Endothelial cell of umbilical vein (primary cell): Measurements from ENCODE around the gene SENP5. TPM values are rescaled to one million over a fixed set of nuclear protein-coding genes. Genes with fewer than 3 reads are reported as not detected.

Experiments
- BruUV-seq: library from RNA; stranded (reverse); fragments of 400-500 nt; replicated peaks from 2 replicates; lab custom pipeline; 2021; lab: Mats Ljungman, UMichigan
- CTCF ChIA-PET: fragments of 300-600, 350-600 bp; sonication (Branson Sonifier 250); formaldehyde crosslinking; loops from one replicate; lab custom pipeline; 2021; ENCODE audit warnings: antibody characterized with exemption, inconsistent platforms; lab: Charles Lee
- POLR2A ChIA-PET: fragments of 300-600, 350-600 bp; sonication (Branson Sonifier 250); formaldehyde crosslinking; loops from one replicate; lab custom pipeline; 2021; ENCODE audit warnings: antibody characterized with exemption, inconsistent platforms; lab: Charles Lee
- DNase-seq: peaks from one replicate; pipeline ENCODE4 v3.0.0-alpha.2; 2011; ENCODE audit warnings: low read depth, low spot score
- FAIRE-seq: peaks from 2 replicates; lab custom pipeline; 2011; peaks lifted over from hg19 to GRCh38; lab: Jason Lieb, UNC
- H2AFZ ChIP-seq: 2 replicates; pipeline ENCODE4 v1.6.0; 2012; ENCODE audit warnings: low read depth, low read length, control low read depth, inconsistent platforms
- H3K27ac ChIP-seq: 2 replicates; pipeline ENCODE4 v1.5.1; 2011; ENCODE audit warnings: low read depth, mild to moderate bottlenecking, control low read depth, low read length, moderate library complexity; ENCODE audit not compliant: insufficient read depth
- H3K27me3 ChIP-seq, 2 experiments: 2 replicates each; pipeline versions ENCODE4 v1.6.0 to v1.6.1; 2011; ENCODE audit warnings: low read length in 2 of 2, mixed read lengths in 1 of 2; ENCODE audit not compliant: control insufficient read depth in 2 of 2, insufficient read depth in 2 of 2
- H3K36me3 ChIP-seq, 2 experiments: 2 replicates in 1 of 2; 3 replicates in 1 of 2; pipeline ENCODE4 v1.5.1; 2011; ENCODE audit warnings: low read length in 2 of 2, mild to moderate bottlenecking in 1 of 2, moderate library complexity in 1 of 2; ENCODE audit not compliant: control insufficient read depth in 2 of 2, insufficient read depth in 2 of 2; ENCODE audit errors: extremely low read depth in 1 of 2
- H3K4me1 ChIP-seq: 3 replicates; pipeline ENCODE4 v1.5.1; 2011; ENCODE audit warnings: mild to moderate bottlenecking, low read length; ENCODE audit not compliant: control insufficient read depth, insufficient read depth; ENCODE audit errors: extremely low read depth
- H3K4me2 ChIP-seq: 2 replicates; pipeline ENCODE4 v1.6.1; 2011; ENCODE audit warnings: low read length, control low read depth, mixed read lengths; ENCODE audit not compliant: insufficient read depth
- H3K4me3 ChIP-seq, 3 experiments: fragments of 200-600 bp in 1 of 3; sonication (generic), shearing (Covaris generic) in 1 of 3; replicated peaks in 1 of 3; 2 replicates each; pipeline ENCODE4 v1.5.1; 2011 to 2016; ENCODE audit warnings: control low read depth in 3 of 3, low read length in 3 of 3, mild to moderate bottlenecking in 2 of 3, inconsistent platforms in 1 of 3, low read depth in 1 of 3, moderate library complexity in 1 of 3; ENCODE audit not compliant: insufficient read depth in 1 of 3
- H3K79me2 ChIP-seq: 2 replicates; pipeline ENCODE4 v1.6.0; 2012; ENCODE audit warnings: low read length, inconsistent platforms; ENCODE audit not compliant: control insufficient read depth, insufficient read depth
- H3K9ac ChIP-seq: replicated peaks from 2 replicates; pipeline ENCODE3; 2011; ENCODE audit warnings: low read length, control low read depth; ENCODE audit not compliant: insufficient read depth; ENCODE audit errors: extremely low read depth
- H3K9me1 ChIP-seq: replicated peaks from 3 replicates; pipeline ENCODE4 v1.6.0; 2011; ENCODE audit warnings: mild to moderate bottlenecking, low read length; ENCODE audit not compliant: control insufficient read depth, insufficient read depth; ENCODE audit errors: extremely low read depth
- H3K9me3 ChIP-seq: replicated peaks from 2 replicates; pipeline ENCODE4 v1.5.1; 2012; ENCODE audit warnings: low read length, inconsistent platforms; ENCODE audit not compliant: control insufficient read depth, insufficient read depth
- H4K20me1 ChIP-seq: replicated peaks from 2 replicates; pipeline ENCODE3; 2011; ENCODE audit warnings: mild to moderate bottlenecking, low read length; ENCODE audit not compliant: control insufficient read depth, insufficient read depth; ENCODE audit errors: extremely low read depth
- EZH2 ChIP-seq: IDR thresholded peaks from 2 replicates; pipeline ENCODE4 v1.6.1; 2012; ENCODE audit warnings: borderline replicate concordance, low read depth, mild to moderate bottlenecking, moderate library complexity, low read length, inconsistent platforms; ENCODE audit not compliant: severe bottlenecking
- FOS ChIP-seq: IDR thresholded peaks from 2 replicates; pipeline ENCODE4 v1.6.1; 2011; ENCODE audit warnings: mild to moderate bottlenecking, low read length, moderate library complexity, borderline replicate concordance; ENCODE audit not compliant: insufficient read depth
- GATA2 ChIP-seq: IDR thresholded peaks from 2 replicates; pipeline ENCODE4 v1.7.0; 2011; ENCODE audit warnings: low read depth, mild to moderate bottlenecking, moderate library complexity, mixed read lengths, low read length; ENCODE audit not compliant: insufficient read length, insufficient read depth
- JUN ChIP-seq: IDR thresholded peaks from 2 replicates; pipeline ENCODE4 v1.6.1; 2011; ENCODE audit warnings: borderline replicate concordance, low read depth; ENCODE audit not compliant: insufficient read length, insufficient read depth
- MYC ChIP-seq: IDR thresholded peaks from one replicate; pipeline ENCODE4 v1.6.1; 2011; ENCODE audit warnings: mild to moderate bottlenecking, low read depth, low read length
- POLR2A ChIP-seq: IDR thresholded peaks from 2 replicates; pipeline ENCODE4 v1.6.1; 2012; ENCODE audit warnings: low read depth, mild to moderate bottlenecking, control low read depth, low read length
- POLR2AphosphoS5 ChIP-seq: IDR thresholded peaks from 2 replicates; pipeline ENCODE4 v1.6.1; 2012; ENCODE audit warnings: low read depth, mild to moderate bottlenecking, control low read depth, low read length, moderate library complexity; ENCODE audit not compliant: insufficient read depth
- dilution Hi-C: fragments of 300-500 bp; cut with MboI; formaldehyde crosslinking; loops from one replicate; pipeline ENCODE4 v1.15.0; 2019; ENCODE audit warnings: low sequenced_read_pairs; ENCODE audit not compliant: extremely low pct_ligation_motif_present
- intact Hi-C: fragments of 100-400 bp; cut with micrococcal nuclease; formaldehyde crosslinking; loops from one replicate; pipeline ENCODE4 v1.10.0; 2022
- polyA plus RNA-seq, 4 experiments: library from polyadenylated mRNA; depleted of rRNA in 3 of 4; stranded (reverse) in 3 of 4; unstranded in 1 of 4; fragments of >200 nt; gene quantifications; 2 replicates each; pipeline versions ENCODE4 v1.2.1 to v1.2.3, GENCODE V29; 2011 to 2012; ENCODE audit warnings: missing spikeins in 1 of 4
- total RNA-seq: library from RNA; stranded (reverse); gene quantifications from 2 replicates; pipeline ENCODE4 v1.2.3, GENCODE V29; 2021
- TF ChIP-seq, protein P1 (sequence below): IDR thresholded peaks from 2 replicates; pipeline ENCODE4 v1.6.1; 2011; ENCODE audit not compliant: insufficient read depth, insufficient read length
- TF ChIP-seq, protein P2 (sequence below), 2 donors: IDR thresholded peaks; 1 replicate in 1 of 2; 2 replicates in 1 of 2; pipeline ENCODE4 v1.5.1; 2011; ENCODE audit warnings: low read length in 2 of 2, mild to moderate bottlenecking in 2 of 2, moderate library complexity in 2 of 2, control low read depth in 1 of 2, inconsistent platforms in 1 of 2, low read depth in 1 of 2; ENCODE audit not compliant: insufficient read depth in 1 of 2; ENCODE audit errors: extremely low read depth in 1 of 2

Gene SENP5
- total and polyA plus RNA-seq, 2 donors (not counting 3 experiments of a cell fraction or from before 2014, with no cell fraction given) = 7.9 to 33.5 TPM

DNA sequence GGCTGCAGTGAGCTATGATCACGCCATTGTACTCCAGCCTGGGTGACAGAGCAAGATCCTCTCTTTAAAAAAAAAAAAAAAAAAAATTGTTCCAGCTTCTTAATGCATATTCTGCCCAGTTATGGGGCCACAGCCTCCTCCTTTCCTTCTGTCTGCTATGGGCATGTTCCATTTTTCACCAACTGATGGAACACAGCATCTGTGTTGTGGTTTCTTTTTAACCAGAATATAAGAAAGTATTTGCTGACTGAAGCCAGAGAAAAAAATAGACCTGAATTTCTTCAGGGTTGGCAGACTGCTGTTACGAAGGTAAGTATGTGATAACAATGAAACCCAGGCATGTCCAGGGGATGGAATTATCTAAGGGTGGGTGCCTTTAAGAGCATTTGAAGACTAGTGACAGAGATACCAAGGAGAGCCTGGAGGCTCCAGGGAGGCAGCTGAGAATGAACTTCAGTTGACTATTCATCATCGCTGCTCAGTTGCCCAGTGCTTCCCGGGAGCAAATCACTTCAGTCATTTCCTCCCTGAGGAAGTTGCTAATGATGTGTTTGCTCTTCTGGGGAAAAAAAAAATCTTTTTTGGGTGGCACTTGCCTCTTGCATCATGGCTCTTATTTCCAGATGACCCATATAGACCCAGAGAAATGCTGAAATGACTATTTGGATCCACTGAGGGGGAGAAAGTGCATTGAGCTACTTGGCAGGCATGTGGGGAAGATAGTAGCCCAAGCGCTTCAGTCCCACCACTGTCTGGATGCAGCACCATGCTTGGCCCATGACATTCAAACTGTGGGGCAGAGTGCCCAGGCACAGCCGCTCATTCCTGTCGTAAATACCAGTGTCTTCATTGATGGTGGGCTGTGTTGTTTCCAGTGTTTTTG is 60.1 kb downstream of the SENP5 start:
- Histone ChIP-seq H4K20me1 (no peaks in the 10 kb centered on the region), H3K9me1 (no peaks in the 10 kb centered on the region), H2AFZ (no peak overlapping the region), H3K27me3 (no peaks in the 10 kb centered on the region), H3K4me3 (no peak overlapping the region), H3K9me3 (no peaks in the 10 kb centered on the region), H3K36me3 (peaks cover 2 to 13% of the 10 kb centered on the region in 2 experiments), H3K79me2 (no peaks in the 10 kb centered on the region), H3K4me1 (peaks cover 2% of the 10 kb centered on the region), H3K4me2 (no peak overlapping the region), H3K27ac (no peak overlapping the region), H3K9ac (no peak overlapping the region)
- FAIRE-seq (no peak), DNase-seq (no peak)
- TF ChIP-seq JUN (no peak), POLR2AphosphoS5 (no peak), MYC (no peak), POLR2A (no peak), FOS (no peak), GATA2 (no peak), EZH2 (no peak)
- TF ChIP-seq, protein P1, sequence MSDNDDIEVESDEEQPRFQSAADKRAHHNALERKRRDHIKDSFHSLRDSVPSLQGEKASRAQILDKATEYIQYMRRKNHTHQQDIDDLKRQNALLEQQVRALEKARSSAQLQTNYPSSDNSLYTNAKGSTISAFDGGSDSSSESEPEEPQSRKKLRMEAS = no peak
- TF ChIP-seq, protein P2, sequence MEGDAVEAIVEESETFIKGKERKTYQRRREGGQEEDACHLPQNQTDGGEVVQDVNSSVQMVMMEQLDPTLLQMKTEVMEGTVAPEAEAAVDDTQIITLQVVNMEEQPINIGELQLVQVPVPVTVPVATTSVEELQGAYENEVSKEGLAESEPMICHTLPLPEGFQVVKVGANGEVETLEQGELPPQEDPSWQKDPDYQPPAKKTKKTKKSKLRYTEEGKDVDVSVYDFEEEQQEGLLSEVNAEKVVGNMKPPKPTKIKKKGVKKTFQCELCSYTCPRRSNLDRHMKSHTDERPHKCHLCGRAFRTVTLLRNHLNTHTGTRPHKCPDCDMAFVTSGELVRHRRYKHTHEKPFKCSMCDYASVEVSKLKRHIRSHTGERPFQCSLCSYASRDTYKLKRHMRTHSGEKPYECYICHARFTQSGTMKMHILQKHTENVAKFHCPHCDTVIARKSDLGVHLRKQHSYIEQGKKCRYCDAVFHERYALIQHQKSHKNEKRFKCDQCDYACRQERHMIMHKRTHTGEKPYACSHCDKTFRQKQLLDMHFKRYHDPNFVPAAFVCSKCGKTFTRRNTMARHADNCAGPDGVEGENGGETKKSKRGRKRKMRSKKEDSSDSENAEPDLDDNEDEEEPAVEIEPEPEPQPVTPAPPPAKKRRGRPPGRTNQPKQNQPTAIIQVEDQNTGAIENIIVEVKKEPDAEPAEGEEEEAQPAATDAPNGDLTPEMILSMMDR (IDR thresholded peaks at IDR 0.05; ENCODE audit: extremely low read depth in 1 of 2, insufficient read depth in 1 of 2, low read depth in 1 of 2, low read length in 2 of 2) = no peak
- intact Hi-C loops (no loop called here), dilution Hi-C loops (no loop called here)
- ChIA-PET CTCF (interaction anchor here (0.6 to 0.9 kb wide), 3 partner anchors 30 to 252 kb away, joined by 3 to 4 read pairs (median 3); no protein-coding TSS in a partner anchor), POLR2A (no interaction called here)
- BruUV-seq = no TSS peak
